Esophagus squamous epithelium (tissue), 4 donors: ENCODE measurements around the gene SLC35F6.

Experiments
- CTCF ChIP-seq, 6 experiments: fragments of 450-650 bp in 4 of 6; fragments of 200-600 bp in 2 of 6; sonication (generic) in 2 of 6; IDR thresholded peaks; one replicate each; pipeline ENCODE4 v1.5.1; 2016 to 2019; ENCODE audit warnings: antibody characterized with exemption in 6 of 6, mild to moderate bottlenecking in 4 of 6, moderate library complexity in 4 of 6
- POLR2A ChIP-seq, 4 donors: fragments of 450-650 bp; IDR thresholded peaks; one replicate each; pipeline ENCODE4 v1.6.1; 2017; ENCODE audit warnings: antibody characterized with exemption in 4 of 4, mild to moderate bottlenecking in 4 of 4, moderate library complexity in 3 of 4

- TF ChIP-seq CTCF (IDR thresholded peaks at IDR 0.05), result no peak
- TF ChIP-seq POLR2A (IDR thresholded peaks at IDR 0.05), result no peak
Observed at GRCh38 chr2:26724784-26725520, 39.1 kb upstream of the SLC35F6 start.
